Prostate gland (tissue), 2 donors: ENCODE measurements around the gene WASHC2A.
"Not testable (repeated sequence)": the region's sequence is repeated elsewhere in the genome, so short reads cannot be mapped to it uniquely, and the experiment has no call there.

Experiments used
- CTCF ChIP-seq, 4 experiments: fragments of 200-600 bp in 2 of 4; fragments of 450-650 bp in 2 of 4; sonication (generic) in 2 of 4; IDR thresholded peaks; 1 replicate in 3 of 4; 2 replicates in 1 of 4; pipeline ENCODE4 v1.5.1; 2016 to 2019; ENCODE audit warnings: antibody characterized with exemption in 4 of 4, mild to moderate bottlenecking in 2 of 4, moderate library complexity in 2 of 4
- POLR2A ChIP-seq: fragments of 450-650 bp; IDR thresholded peaks from one replicate; pipeline ENCODE4 v1.6.1; 2016; ENCODE audit warnings: antibody characterized with exemption, mild to moderate bottlenecking
- POLR2AphosphoS5 ChIP-seq: sonication (generic); formaldehyde crosslinking; IDR thresholded peaks from one replicate; pipeline ENCODE4 v1.6.1; 2017; ENCODE audit warnings: antibody characterized with exemption

DNA sequence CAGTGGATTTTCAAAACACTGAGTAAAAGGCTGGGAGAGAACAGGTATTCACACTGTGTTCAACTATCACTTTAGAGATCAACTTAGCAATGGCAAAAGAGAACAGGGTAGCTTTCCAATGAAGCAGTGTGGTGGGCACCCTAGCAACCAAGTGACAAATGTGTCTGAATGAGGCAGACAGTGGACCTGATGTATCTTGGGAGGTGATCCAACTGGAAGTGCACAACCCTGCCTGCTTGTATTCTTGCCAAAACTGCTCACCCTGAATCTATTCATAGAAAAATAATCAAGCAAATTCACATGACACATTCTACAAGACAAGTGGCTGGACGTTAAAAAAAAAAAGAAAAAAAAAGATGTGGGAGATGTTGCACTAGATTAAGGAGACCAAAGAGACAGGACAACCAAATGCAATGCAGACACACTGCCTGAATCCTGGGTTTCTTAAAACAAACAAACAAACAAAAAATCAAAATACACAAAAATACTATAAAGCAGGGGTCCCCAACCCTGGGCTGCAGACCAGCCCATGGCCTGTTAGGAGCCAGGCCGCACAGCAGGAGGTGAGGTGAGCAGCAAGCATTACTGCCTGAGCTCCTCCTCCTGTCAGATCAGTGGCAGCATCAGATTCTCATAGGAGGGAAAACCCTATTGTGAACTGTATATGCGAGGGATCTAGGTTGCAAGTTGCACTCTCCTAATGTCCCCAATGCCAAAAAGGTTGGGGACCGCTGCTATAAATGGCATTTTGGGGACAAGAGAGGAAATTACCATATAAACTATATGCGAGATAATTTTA, 12.1 kb upstream of the WASHC2A start:
- TF ChIP-seq POLR2AphosphoS5; CTCF (IDR thresholded peaks at IDR 0.05); POLR2A: not testable (repeated sequence)
